Activated T-cell treated with anti-CD3 and anti-CD28 coated beads for 48 hours (primary cell): ENCODE measurements around the gene IER3.
A peak's percentile ranks its signal among the peaks of the same experiment; 100 is the strongest.

Source experiments
- DNase-seq: peaks from one replicate; pipeline ENCODE4 v3.0.0-alpha.2; 2020; ENCODE audit warnings: low read depth

IER3 gene

GRCh38 chr6:30747902-30748769 is 3.8 kb upstream of the IER3 start:
- no peak for DNase-seq

GRCh38 chr6:30747300-30747687 is 2.9 kb upstream of the IER3 start:
- no peak for DNase-seq

GRCh38 chr6:30743099-30744053 is 971 bp downstream of the IER3 start:
- DNase-seq: no peak

- DNase-seq: peak; percentile 98
Measured at GRCh38 chr6:30742316-30743098, 1.8 kb downstream of the IER3 start, which contains the start of gene FLOT1. Gene FLOT1 (minus strand): TSS chr6:30742687. CDS start chr6:30742189, 498 bp downstream.

GRCh38 chr6:30741789-30742315 is 2.5 kb downstream of the IER3 start:
- DNase-seq: no peak

- no peak for DNase-seq
Measured at GRCh38 chr6:30741063-30741779, 3.1 kb downstream of the IER3 start.

GRCh38 chr6:30740540-30740870 is 3.8 kb downstream of the IER3 start:
- DNase-seq: no peak

- no peak for DNase-seq
Measured at GRCh38 chr6:30738532-30738931, 5.8 kb downstream of the IER3 start.

GRCh38 chr6:30735668-30736314 is 8.6 kb downstream of the IER3 start:
- no peak for DNase-seq

- no peak for DNase-seq
Measured at GRCh38 chr6:30732237-30732943, 12.0 kb downstream of the IER3 start.

- DNase-seq: peak; percentile 85
Measured at GRCh38 chr6:30730601-30731435, 13.5 kb downstream of the IER3 start.

- DNase-seq: no peak
Measured at GRCh38 chr6:30727920-30728553, 16.3 kb downstream of the IER3 start.

GRCh38 chr6:30726506-30727413 is 17.6 kb downstream of the IER3 start:
- no peak for DNase-seq

- no peak for DNase-seq
Measured at GRCh38 chr6:30725713-30726505, 18.4 kb downstream of the IER3 start.

- no peak for DNase-seq
Measured at GRCh38 chr6:30724906-30725667, 19.3 kb downstream of the IER3 start.
